Body of pancreas (tissue), 4 donors: ENCODE measurements around the gene SUSD3.

ENCODE experiments used
- POLR2A ChIP-seq, 3 donors: fragments of 450-650 bp; IDR thresholded peaks; one replicate each; pipeline ENCODE4 v1.6.1; 2016; ENCODE audit warnings: antibody characterized with exemption in 3 of 3, mild to moderate bottlenecking in 2 of 3
- TF ChIP-seq, protein P1 (sequence below), 7 experiments: fragments of 450-650 bp in 4 of 7; fragments of 200-600 bp in 3 of 7; sonication (generic) in 3 of 7; IDR thresholded peaks; one replicate each; pipeline ENCODE4 v1.5.1; 2016 to 2019; ENCODE audit warnings: antibody characterized with exemption in 7 of 7

DNA sequence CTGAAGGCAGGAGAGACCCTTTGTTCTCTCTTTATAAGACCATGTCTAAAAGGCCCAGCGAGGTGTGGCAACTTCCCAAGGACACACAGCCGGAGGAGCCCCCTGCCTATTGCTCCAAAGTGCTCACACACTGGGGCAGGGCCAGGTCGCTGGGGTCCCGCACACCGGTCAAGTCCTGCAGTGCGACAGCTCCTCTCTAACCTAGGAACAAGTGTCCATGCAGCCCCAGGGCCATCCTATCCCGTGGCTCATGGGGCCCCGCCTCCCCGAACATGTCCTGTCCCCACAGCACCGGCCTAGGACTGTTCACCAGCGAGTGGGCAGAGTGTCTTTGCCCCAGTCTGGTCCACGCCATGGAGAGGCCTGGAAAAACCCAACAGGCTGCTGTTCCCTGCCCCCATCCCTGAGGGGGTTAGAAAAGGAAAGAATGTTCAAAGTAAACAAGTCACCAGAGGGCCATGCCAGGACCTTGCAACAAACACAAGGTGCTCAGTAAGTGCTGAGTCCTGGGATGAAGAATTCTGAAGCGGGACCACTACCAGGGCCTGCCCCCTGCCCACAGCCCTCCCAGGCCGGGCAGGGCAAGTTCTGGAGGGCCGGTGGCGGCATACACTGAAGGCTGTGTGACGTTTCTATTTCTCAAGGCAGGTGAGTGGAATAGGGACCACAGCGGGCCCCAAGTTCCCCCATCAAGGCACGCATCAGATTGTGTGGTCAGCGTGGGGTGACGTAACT is 74.6 kb downstream of the SUSD3 start:
- no peak for TF ChIP-seq POLR2A (IDR thresholded peaks at IDR 0.05)
- TF ChIP-seq, protein P1, sequence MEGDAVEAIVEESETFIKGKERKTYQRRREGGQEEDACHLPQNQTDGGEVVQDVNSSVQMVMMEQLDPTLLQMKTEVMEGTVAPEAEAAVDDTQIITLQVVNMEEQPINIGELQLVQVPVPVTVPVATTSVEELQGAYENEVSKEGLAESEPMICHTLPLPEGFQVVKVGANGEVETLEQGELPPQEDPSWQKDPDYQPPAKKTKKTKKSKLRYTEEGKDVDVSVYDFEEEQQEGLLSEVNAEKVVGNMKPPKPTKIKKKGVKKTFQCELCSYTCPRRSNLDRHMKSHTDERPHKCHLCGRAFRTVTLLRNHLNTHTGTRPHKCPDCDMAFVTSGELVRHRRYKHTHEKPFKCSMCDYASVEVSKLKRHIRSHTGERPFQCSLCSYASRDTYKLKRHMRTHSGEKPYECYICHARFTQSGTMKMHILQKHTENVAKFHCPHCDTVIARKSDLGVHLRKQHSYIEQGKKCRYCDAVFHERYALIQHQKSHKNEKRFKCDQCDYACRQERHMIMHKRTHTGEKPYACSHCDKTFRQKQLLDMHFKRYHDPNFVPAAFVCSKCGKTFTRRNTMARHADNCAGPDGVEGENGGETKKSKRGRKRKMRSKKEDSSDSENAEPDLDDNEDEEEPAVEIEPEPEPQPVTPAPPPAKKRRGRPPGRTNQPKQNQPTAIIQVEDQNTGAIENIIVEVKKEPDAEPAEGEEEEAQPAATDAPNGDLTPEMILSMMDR (IDR thresholded peaks at IDR 0.05), result no peak
